Keratinocyte (primary cell): ENCODE measurements around the gene SLC26A3. TPM values are rescaled to one million over a fixed set of nuclear protein-coding genes. Genes with fewer than 3 reads are reported as not detected.

Experiments used
- DNase-seq: peaks from one replicate; pipeline ENCODE4 v3.0.0-alpha.2; 2011; ENCODE audit warnings: low read depth, missing footprints, low spot score
- FAIRE-seq: peaks from 2 replicates; lab custom pipeline; 2011; peaks lifted over from hg19 to GRCh38; lab: Jason Lieb, UNC
- H2AFZ ChIP-seq: 2 replicates; pipeline ENCODE4 v1.6.0; 2012; ENCODE audit warnings: low read length, control low read depth, inconsistent platforms; ENCODE audit not compliant: control insufficient read depth
- H3K27ac ChIP-seq: 2 replicates; pipeline ENCODE4 v1.5.1; 2011; ENCODE audit warnings: low read length; ENCODE audit not compliant: control insufficient read depth, insufficient read depth
- H3K27me3 ChIP-seq: 3 replicates; pipeline ENCODE4 v1.6.0; 2011; ENCODE audit warnings: low read length; ENCODE audit not compliant: control insufficient read depth, insufficient read depth; ENCODE audit errors: extremely low read depth
- H3K36me3 ChIP-seq, 2 experiments: 2 replicates in 1 of 2; 3 replicates in 1 of 2; pipeline ENCODE4 v1.5.1; 2011; ENCODE audit warnings: low read length in 2 of 2, mild to moderate bottlenecking in 1 of 2; ENCODE audit not compliant: control insufficient read depth in 2 of 2, insufficient read depth in 2 of 2; ENCODE audit errors: extremely low read depth in 1 of 2
- H3K4me1 ChIP-seq: 3 replicates; pipeline ENCODE4 v1.5.1; 2011; ENCODE audit warnings: low read length; ENCODE audit not compliant: control insufficient read depth, insufficient read depth; ENCODE audit errors: extremely low read depth
- H3K4me2 ChIP-seq: 3 replicates; pipeline ENCODE4 v1.6.0; 2011; ENCODE audit warnings: low read depth, low read length; ENCODE audit not compliant: control insufficient read depth, insufficient read depth; ENCODE audit errors: extremely low read depth
- H3K4me3 ChIP-seq, 3 experiments: fragments of 200-600 bp in 1 of 3; sonication (generic) in 1 of 3; 2 replicates in 2 of 3; 3 replicates in 1 of 3; pipeline ENCODE4 v1.5.1; 2011 to 2016; ENCODE audit warnings: low read length in 3 of 3, mild to moderate bottlenecking in 3 of 3, control low read depth in 2 of 3, inconsistent platforms in 1 of 3, low read depth in 1 of 3, mixed read lengths in 1 of 3, mixed run types in 1 of 3, moderate library complexity in 1 of 3; ENCODE audit not compliant: control insufficient read depth in 2 of 3, insufficient read depth in 2 of 3; ENCODE audit errors: extremely low read depth in 1 of 3
- H3K79me2 ChIP-seq: 2 replicates; pipeline ENCODE4 v1.6.0; 2012; ENCODE audit warnings: low read length; ENCODE audit not compliant: control insufficient read depth, insufficient read depth
- H3K9ac ChIP-seq: 3 replicates; pipeline ENCODE4 v1.6.0; 2011; ENCODE audit warnings: low read length; ENCODE audit not compliant: control insufficient read depth, insufficient read depth; ENCODE audit errors: extremely low read depth
- H3K9me1 ChIP-seq: 3 replicates; pipeline ENCODE4 v1.6.0; 2011; ENCODE audit warnings: low read length; ENCODE audit not compliant: control insufficient read depth, insufficient read depth; ENCODE audit errors: extremely low read depth
- H3K9me3 ChIP-seq: 2 replicates; pipeline ENCODE4 v1.5.1; 2012; ENCODE audit warnings: low read depth, low read length; ENCODE audit not compliant: control insufficient read depth
- H4K20me1 ChIP-seq: 3 replicates; pipeline ENCODE4 v1.6.0; 2011; ENCODE audit warnings: low read length; ENCODE audit not compliant: control insufficient read depth, insufficient read depth; ENCODE audit errors: extremely low read depth
- EZH2 ChIP-seq: IDR thresholded peaks from one replicate; pipeline ENCODE4 v1.6.1; 2012; ENCODE audit warnings: inconsistent platforms, mild to moderate bottlenecking, low read length, moderate library complexity
- dilution Hi-C: fragments of 300-500 bp; cut with MboI; formaldehyde crosslinking; loops from one replicate; pipeline ENCODE4 v1.7.0; 2020; ENCODE audit warnings: low sequenced_read_pairs; ENCODE audit not compliant: extremely low pct_ligation_motif_present
- polyA plus RNA-seq, 5 experiments: library from polyadenylated mRNA; depleted of rRNA in 3 of 5; stranded (reverse) in 3 of 5; stranded (forward) in 1 of 5; unstranded in 1 of 5; fragments of >200 nt; gene quantifications; 1 replicate in 1 of 5; 2 replicates in 3 of 5; 3 replicates in 1 of 5; pipeline versions ENCODE4 v1.2.1 to v1.2.3, GENCODE V29; 2011 to 2012; ENCODE audit warnings: missing spikeins in 2 of 5, low read depth in 1 of 5, low replicate concordance in 1 of 5
- TF ChIP-seq, protein P1 (sequence below), 3 experiments: IDR thresholded peaks in 1 of 3; conservative IDR thresholded peaks in 1 of 3; optimal IDR thresholded peaks in 1 of 3; 2 replicates in 2 of 3; 3 replicates in 1 of 3; pipeline versions ENCODE3 to v1.5.1; 2011; ENCODE audit warnings: low read length in 3 of 3, mild to moderate bottlenecking in 3 of 3, moderate library complexity in 2 of 3, control low read depth in 1 of 3, inconsistent platforms in 1 of 3; ENCODE audit not compliant: insufficient read depth in 2 of 3; ENCODE audit errors: extremely low read depth in 1 of 3

SLC26A3 gene
- polyA plus RNA-seq, 1 donor (not counting 4 experiments of a cell fraction or from before 2014, with no cell fraction given): not detected

DNA sequence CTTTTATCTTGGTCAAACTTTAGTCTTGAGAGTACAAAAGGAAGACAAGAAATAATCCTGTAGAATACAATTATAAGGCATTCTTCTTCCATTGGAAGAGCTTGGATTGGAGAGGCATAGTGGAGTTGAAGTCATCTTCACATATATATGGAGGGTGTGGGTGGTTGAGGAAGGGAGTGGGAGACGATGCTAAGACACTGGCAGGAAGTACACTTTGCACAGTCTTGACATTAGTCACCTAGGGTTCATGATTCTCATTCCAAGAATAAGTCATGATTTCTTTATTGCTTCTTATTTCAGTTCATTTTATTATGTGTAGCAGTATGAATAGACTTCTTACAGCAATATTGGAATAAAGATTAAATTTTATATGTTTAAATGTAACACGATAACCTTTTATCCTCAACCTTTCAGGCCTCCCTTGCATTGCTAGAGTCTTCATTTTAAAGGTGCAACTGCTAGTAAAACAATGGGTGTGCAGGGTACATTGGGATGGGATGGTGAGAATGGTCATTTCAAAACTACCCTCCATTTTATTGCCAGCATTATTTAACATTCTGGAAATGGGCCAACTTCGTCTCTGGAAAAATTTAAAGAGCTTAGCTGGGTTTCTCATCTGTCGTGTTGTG, 12.3 kb upstream of the SLC26A3 start:
- Histone ChIP-seq H3K9ac (no peak overlapping the region), H3K4me1 (no peaks in the 10 kb centered on the region), H3K36me3 (no peaks in the 10 kb centered on the region), H3K27me3 (no peaks in the 10 kb centered on the region), H4K20me1 (no peaks in the 10 kb centered on the region), H2AFZ (no peak overlapping the region), H3K9me3 (no peaks in the 10 kb centered on the region), H3K79me2 (no peaks in the 10 kb centered on the region), H3K4me2 (no peak overlapping the region), H3K27ac (no peak overlapping the region), H3K9me1 (no peaks in the 10 kb centered on the region), H3K4me3 (no peak overlapping the region)
- FAIRE-seq (no peak), DNase-seq (no peak)
- dilution Hi-C loops: no loop called here
- TF ChIP-seq, protein P1, sequence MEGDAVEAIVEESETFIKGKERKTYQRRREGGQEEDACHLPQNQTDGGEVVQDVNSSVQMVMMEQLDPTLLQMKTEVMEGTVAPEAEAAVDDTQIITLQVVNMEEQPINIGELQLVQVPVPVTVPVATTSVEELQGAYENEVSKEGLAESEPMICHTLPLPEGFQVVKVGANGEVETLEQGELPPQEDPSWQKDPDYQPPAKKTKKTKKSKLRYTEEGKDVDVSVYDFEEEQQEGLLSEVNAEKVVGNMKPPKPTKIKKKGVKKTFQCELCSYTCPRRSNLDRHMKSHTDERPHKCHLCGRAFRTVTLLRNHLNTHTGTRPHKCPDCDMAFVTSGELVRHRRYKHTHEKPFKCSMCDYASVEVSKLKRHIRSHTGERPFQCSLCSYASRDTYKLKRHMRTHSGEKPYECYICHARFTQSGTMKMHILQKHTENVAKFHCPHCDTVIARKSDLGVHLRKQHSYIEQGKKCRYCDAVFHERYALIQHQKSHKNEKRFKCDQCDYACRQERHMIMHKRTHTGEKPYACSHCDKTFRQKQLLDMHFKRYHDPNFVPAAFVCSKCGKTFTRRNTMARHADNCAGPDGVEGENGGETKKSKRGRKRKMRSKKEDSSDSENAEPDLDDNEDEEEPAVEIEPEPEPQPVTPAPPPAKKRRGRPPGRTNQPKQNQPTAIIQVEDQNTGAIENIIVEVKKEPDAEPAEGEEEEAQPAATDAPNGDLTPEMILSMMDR (optimal IDR thresholded peaks at IDR 0.05 in 1 of 3, IDR thresholded peaks at IDR 0.05 in 1 of 3, conservative IDR thresholded peaks at IDR 0.05 in 1 of 3; ENCODE audit: extremely low read depth in 1 of 3, insufficient read depth in 2 of 3, low read length in 3 of 3): no peak
- TF ChIP-seq EZH2: no peak

DNA sequence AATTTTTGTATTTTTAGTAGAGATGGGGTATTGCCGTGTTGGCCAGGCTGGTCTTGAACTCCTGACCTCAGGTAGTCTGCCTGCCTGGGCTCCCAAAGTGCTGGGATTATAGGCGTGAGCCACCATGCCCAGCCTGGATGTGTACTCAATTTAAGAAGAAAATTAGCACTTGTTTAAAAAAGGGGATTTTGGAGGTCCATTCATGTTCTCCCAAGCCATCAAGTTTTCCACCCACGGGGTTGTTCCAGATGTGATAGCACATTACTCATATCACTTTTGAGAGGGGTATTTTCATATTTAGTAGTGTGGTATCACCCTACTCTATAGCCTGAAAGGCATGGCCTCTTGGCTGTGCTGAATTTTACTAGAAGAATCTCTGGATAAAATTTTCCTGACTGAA, 10.5 kb upstream of the SLC26A3 start:
- no peak for FAIRE-seq
- Histone ChIP-seq H3K4me1 (no peaks in the 10 kb centered on the region), H4K20me1 (no peaks in the 10 kb centered on the region), H3K4me3 (no peak overlapping the region), H2AFZ (no peak overlapping the region), H3K27me3 (no peaks in the 10 kb centered on the region), H3K4me2 (no peak overlapping the region), H3K9me3 (no peaks in the 10 kb centered on the region), H3K9ac (no peak overlapping the region), H3K27ac (no peak overlapping the region), H3K79me2 (no peaks in the 10 kb centered on the region), H3K36me3 (no peaks in the 10 kb centered on the region), H3K9me1 (no peaks in the 10 kb centered on the region)
- no peak for DNase-seq
- no peak for TF ChIP-seq EZH2
- TF ChIP-seq, protein P1 (optimal IDR thresholded peaks at IDR 0.05 in 1 of 3, IDR thresholded peaks at IDR 0.05 in 1 of 3, conservative IDR thresholded peaks at IDR 0.05 in 1 of 3; ENCODE audit: extremely low read depth in 1 of 3, insufficient read depth in 2 of 3, low read length in 3 of 3): no peak
- dilution Hi-C loops: no loop called here
